Measurements from ENCODE around the gene PANK3. TPM values are rescaled to one million over a fixed set of nuclear protein-coding genes. Genes with fewer than 3 reads are reported as not detected.
"Not testable (repeated sequence)": the region's sequence is repeated elsewhere in the genome, so short reads cannot be mapped to it uniquely, and the experiment has no call there.

The PANK3 gene
- polyA plus RNA-seq, 3 donors = 58.4 to 68.9 (median 66.5) TPM

GRCh38 chr5:168601972-168602371 is 22.8 kb upstream of the PANK3 start:
- no peak for DNase-seq (ENCODE audit: extremely low read depth in 1 of 11, low read depth in 9 of 11, low spot score in 4 of 11)

DNA sequence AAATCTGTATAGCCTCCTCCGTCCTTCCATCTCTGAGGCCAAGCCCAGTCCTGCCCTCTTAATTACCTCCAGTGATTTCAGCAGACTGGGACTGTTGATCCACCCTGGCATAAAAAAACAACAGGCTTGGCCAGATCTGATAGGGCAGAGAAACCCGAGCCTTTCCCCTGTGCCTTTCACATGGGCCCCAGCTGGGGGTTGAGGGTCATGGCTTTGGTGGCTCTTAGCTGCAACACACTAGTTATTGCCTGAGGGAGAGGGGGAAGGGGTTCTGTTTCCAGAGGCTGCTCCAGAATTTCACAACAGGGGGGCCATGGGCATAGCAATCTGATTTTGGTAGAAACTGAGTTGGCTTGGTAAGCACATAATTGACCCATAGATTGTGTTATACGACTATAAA is 21.2 kb upstream of the PANK3 start:
- peak in 7 of 11 donors; percentile 31 to 63 (median 38) for DNase-seq (ENCODE audit: extremely low read depth in 1 of 11, low read depth in 9 of 11, low spot score in 4 of 11)

DNA sequence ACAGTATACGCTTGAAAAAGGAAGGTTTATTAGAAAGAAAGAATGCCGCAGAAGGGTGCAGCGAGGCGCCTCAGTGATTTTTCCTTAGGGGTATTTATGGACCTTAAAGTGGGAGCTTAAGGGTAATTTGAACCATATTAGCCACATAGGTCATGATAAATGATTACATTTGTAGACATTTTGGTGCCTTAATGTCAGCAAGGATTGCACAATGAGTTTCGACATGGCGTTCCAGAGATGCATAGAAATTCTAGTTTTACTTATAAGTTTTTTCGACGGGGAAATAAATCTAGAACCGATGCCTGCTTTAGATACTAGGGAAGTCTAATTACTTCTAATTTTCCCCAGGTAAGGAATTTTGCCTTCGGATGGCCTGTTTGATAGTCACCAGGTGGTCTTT is 20.7 kb upstream of the PANK3 start:
- no peak for DNase-seq (ENCODE audit: extremely low read depth in 1 of 11, low read depth in 9 of 11, low spot score in 4 of 11)

DNA sequence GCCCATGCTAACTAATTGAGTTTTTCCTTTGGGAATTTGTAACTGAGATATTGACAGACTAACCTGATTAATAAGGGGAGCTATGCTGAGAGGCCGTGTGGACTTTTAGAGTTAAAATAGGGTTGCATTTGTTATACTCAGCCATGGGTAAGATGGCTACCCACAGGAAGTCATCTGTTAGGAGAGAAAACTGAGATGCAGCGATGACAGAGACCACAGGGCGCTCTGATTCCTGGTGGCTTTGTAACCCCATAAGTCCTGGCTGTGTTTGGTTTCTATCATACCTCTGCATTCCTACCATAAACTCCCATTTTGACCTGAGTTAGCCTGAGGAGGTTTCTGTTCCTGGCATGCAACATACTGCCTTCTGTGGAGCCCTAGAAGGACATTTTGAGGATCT is 19.5 kb upstream of the PANK3 start:
- no peak for DNase-seq (ENCODE audit: extremely low read depth in 1 of 11, low read depth in 9 of 11, low spot score in 4 of 11)

- DNase-seq (ENCODE audit: extremely low read depth in 1 of 11, low read depth in 9 of 11, low spot score in 4 of 11) = no peak
Measured at GRCh38 chr5:168596927-168597326, 17.8 kb upstream of the PANK3 start.

GRCh38 chr5:168596122-168596521 is 17.0 kb upstream of the PANK3 start:
- not testable (repeated sequence) for DNase-seq (ENCODE audit: extremely low read depth in 1 of 11, low read depth in 9 of 11, low spot score in 4 of 11)

- DNase-seq (ENCODE audit: extremely low read depth in 1 of 11, low read depth in 9 of 11, low spot score in 4 of 11) = no peak
Measured at GRCh38 chr5:168592014-168592368, 12.8 kb upstream of the PANK3 start.

GRCh38 chr5:168591302-168592013 is 12.3 kb upstream of the PANK3 start:
- no peak for DNase-seq (ENCODE audit: extremely low read depth in 1 of 11, low read depth in 9 of 11, low spot score in 4 of 11)

DNA sequence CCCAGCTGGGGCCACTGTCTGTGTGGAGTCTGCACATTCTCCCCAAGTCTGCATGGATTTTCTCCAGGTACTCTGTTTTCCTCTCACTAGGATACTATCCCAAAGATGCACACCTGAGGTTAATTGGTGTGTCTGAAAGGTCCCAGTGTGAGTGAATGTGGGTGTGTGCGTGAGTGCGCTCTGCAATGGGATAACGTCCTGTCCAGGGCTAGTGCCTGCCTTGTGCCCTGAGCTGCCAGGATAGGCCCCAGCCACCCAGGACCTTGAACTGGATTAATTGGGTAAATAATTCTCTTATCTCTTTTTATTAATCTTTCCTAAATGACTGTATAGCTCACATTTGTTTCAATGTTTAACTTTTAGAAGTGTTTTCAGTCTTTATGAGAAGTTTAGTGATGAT is 11.5 kb upstream of the PANK3 start:
- DNase-seq (ENCODE audit: extremely low read depth in 1 of 11, low read depth in 9 of 11, low spot score in 4 of 11) = no peak

- no peak for DNase-seq (ENCODE audit: extremely low read depth in 1 of 11, low read depth in 9 of 11, low spot score in 4 of 11)
Measured at GRCh38 chr5:168587987-168588386, 8.8 kb upstream of the PANK3 start.

DNA sequence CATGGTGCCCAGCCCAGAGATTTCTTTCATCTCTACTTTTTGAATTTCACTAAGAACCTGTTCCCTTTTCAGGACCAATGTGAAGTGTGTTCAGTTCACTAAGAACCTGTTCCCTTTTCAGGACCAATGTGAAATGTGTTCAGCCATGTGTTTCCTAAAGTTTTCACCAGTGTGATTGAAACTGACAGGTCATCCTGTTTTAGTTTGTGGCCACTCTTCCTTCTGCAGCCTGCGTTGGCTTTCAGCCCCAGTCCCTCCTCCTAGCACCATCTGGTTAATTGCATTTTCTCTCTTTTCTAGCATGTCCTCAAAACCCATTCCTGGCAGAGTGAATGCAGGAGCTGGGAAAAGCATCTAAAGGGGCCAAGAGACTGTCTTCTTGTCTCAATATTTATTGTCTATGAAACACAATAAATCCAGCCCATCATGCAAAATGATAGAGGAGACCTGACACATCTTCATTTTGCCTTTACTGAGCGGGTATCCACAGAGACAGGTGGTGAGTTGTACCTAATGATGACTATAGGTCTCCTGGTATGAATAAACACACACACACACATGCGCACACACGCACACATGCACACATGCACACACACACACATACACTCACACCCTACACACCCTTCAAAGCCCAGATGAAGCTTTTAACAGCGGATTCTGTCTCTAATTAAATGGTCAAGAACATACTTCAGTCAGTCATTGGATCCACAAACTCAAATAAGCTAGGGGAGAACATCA is 6.1 kb upstream of the PANK3 start:
- no peak for DNase-seq (ENCODE audit: extremely low read depth in 1 of 11, low read depth in 9 of 11, low spot score in 4 of 11)

DNA sequence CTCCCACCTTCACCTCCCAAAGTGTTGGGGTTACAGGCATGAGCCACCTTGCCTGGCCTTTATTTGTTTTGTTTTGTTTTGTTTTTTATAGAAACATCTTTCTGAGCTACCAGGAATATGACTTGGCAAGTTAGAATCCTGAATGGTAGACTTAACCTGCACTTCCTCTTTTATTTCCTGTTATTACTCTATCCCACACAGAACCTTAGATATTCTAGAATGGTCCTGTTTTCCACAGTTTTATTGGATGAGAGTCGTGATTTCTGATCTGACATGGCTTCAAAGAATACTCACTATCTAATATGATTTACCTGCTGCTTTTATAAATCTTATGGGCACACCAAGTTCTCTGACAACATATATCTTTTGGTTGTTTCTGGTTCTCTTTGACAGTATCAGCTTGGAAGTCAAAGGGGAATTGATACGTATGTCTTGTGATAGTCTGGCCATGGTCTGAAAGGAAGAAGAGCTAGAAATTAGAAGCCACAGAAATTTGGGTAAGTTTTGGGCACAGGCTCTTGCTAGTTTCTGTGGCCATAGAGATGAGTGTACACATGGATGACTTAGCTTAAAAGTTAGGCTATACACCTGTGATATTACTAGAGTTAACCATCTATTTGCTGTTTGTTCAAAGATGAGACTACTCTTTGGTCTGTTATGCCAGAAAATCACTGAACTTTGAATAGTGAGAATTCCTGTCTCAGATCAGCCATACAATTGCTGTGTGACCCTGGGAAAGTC is 4.7 kb upstream of the PANK3 start:
- DNase-seq (ENCODE audit: extremely low read depth in 1 of 11, low read depth in 9 of 11, low spot score in 4 of 11) = no peak

DNA sequence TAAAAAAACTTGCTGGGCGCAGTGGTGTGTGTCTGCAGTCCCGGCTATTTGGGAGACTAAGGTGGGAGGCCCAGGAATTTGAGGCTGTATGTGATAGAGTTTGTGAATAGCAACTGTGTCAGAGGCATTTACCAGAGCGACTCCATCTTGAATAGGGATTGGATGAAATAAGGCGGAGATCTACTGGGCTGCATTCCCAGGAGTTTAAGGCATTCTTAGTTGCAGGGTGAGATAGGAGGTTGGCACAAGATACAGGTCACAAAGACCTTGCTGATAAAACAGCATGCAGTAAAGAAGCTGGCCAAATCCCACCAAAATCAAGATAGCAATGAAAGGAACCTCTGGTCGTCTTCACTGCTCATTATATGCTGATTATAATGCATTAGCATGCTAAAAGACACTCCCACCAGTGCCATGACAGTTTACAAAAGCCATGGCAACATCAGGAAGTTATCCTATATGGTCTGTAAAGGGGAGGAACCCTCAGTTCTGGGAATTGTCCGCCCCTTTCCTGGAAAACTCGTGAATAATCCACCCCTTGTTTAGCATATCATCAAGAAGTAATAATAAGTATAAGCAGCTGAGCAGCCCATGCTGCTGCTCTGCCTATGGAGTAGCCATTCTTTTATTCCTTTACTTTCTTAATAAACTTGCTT is 1.8 kb upstream of the PANK3 start:
- not testable (repeated sequence) for DNase-seq (ENCODE audit: extremely low read depth in 1 of 11, low read depth in 9 of 11, low spot score in 4 of 11)

- DNase-seq (ENCODE audit: extremely low read depth in 1 of 11, low read depth in 9 of 11, low spot score in 4 of 11) = peak in 1 of 11 donors; percentile 4
Measured at GRCh38 chr5:168580227-168580508, 1.0 kb upstream of the PANK3 start.

DNA sequence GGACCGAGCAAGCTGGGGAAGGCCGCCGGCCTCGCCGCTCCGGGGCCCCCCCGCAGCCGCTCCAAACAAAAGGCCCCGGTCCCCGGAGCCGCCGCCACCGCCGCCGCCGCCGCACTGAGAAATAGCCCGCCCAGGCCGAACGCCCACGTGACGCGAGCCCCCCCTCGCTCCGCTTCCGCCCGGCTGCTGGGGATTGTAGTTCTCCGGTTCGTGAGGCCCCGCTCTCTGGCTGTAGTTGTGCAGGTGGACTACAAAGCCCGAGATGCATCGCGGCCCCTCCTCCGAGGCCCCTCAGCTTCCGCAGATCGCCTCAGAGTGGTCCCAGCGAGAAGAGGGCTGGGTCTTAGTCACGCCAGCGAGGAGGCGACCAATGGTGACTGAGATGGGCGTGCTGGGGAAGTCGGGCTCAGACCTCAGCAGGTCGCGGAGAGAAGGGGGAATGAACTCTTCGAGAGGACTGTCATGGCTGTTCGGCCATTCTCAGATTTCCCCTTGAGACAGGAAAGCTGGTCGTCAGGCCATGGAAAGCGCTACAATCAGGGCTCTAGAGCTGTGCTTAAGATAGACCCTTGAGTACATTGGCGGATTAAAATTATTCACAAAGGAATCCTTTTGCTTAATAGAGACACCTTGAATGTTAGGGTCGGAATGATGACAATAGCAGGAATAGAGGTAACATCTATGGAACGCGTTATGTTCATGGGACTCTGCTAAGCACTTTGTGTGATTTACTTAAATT is 489 bp upstream of the PANK3 start:
- peak; percentile 93 to 99 (median 98) for DNase-seq (ENCODE audit: extremely low read depth in 1 of 11, low read depth in 9 of 11, low spot score in 4 of 11)

DNA sequence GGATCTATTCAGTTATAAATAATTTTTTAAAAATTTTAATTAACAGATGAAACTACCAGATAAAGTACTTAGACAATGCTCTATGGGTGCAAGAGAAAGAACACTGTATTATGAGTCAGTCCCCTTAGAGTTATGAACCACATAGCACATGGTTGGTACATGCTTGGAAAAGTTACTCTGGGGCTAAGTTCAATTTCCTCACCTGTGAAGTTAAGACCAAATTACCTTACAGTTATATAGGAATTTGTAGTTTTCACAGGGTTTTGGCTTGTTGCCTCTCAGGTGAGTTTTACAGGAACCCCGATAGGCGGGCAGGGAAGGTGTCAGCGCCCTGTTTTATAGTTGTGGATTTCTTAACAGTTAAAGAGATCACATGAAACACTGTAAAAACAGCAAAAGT is 1.2 kb downstream of the PANK3 start:
- no peak for DNase-seq (ENCODE audit: extremely low read depth in 1 of 11, low read depth in 9 of 11, low spot score in 4 of 11)

DNA sequence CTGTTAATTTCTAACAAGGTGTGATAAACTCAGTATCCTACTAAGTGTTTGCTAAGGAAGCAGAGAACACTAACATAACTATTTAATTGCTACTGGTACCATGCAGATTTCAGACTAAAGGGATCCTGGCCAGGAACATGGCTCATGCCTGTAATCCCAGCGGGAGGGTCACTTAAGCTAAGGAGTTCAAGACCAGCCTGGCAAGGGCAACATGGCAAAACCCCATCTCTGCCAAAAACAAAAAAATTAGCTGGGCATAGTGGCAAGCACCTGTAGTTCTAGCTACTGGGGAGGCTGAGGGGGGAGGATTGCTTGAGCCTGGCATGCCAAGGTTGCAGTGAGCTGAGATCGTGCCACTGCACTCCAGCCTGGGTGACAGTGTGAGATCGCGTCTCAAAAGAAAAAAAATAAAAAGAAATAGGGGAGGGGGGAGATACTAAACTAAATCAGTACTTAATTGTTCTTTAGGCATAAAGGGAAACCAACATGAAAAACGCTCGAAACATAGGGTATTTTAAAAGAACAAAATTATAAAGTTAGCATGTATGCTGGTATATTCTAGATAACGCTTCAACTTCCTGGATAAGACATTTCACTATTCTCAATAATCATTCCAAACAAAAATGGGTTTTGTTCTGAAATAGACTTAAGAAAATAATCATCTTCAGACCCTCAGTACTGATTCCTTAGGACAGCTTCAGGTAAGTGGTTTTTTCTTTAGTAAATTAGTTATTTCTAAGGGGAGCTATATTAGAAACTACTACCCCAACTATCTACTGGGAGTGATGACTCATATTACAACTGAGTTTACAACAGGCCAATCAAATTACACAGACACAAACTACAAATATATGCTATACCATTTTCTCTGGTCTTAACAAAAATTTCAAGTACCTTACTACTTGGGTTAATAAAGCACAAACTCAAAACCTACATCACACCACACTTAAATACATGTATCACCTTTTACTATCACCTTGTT is 3.5 kb downstream of the PANK3 start:
- no peak for DNase-seq (ENCODE audit: extremely low read depth in 1 of 11, low read depth in 9 of 11, low spot score in 4 of 11)

DNA sequence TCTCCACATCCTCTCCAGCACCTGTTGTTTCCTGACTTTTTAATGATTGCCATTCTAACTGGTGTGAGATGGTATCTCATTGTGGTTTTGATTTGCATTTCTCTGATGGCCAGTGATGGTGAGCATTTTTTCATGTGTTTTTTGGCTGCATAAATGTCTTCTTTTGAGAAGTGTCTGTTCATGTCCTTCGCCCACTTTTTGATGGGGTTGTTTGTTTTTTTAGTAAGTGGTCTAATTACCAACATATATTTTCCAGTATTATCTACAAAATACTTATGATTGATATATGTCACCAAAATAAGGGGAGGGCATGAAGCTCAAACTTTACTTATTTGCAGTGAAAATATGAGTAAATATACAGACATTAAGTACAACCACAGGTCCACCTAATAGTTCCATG is 5.0 kb downstream of the PANK3 start:
- not testable (repeated sequence) for DNase-seq (ENCODE audit: extremely low read depth in 1 of 11, low read depth in 9 of 11, low spot score in 4 of 11)

All from renal cortex interstitium (tissue), 11 donors.